ENCODE measurements around the gene STARD13.

Gene STARD13

GRCh38 chr13:33262062-33262487 lies 23.5 kb downstream of the STARD13 start:
- TF ChIP-seq GATA3 (IDR thresholded peaks at IDR 0.05; ENCODE audit: low read depth, low read length), result no peak
- no peak for TF ChIP-seq GATA2 (IDR thresholded peaks at IDR 0.05; ENCODE audit: low read depth, low read length)

GRCh38 chr13:33261387-33262061 lies 24.0 kb downstream of the STARD13 start:
- TF ChIP-seq GATA2 (IDR thresholded peaks at IDR 0.05; ENCODE audit: low read depth, low read length) (no peak), GATA3 (IDR thresholded peaks at IDR 0.05; ENCODE audit: low read depth, low read length) (no peak)

- TF ChIP-seq GATA2 (IDR thresholded peaks at IDR 0.05; ENCODE audit: low read depth, low read length), result no peak
- TF ChIP-seq GATA3 (IDR thresholded peaks at IDR 0.05; ENCODE audit: low read depth, low read length), result no peak
These were observed 25.1 kb downstream of the STARD13 start for GRCh38 chr13:33260168-33261098.

- TF ChIP-seq GATA3 (IDR thresholded peaks at IDR 0.05; ENCODE audit: low read depth, low read length), result no peak
- no peak for TF ChIP-seq GATA2 (IDR thresholded peaks at IDR 0.05; ENCODE audit: low read depth, low read length)
These were observed 26.3 kb downstream of the STARD13 start for GRCh38 chr13:33259296-33259695.

GRCh38 chr13:33258808-33259193 lies 26.8 kb downstream of the STARD13 start:
- TF ChIP-seq GATA2 (IDR thresholded peaks at IDR 0.05; ENCODE audit: low read depth, low read length), result no peak
- no peak for TF ChIP-seq GATA3 (IDR thresholded peaks at IDR 0.05; ENCODE audit: low read depth, low read length)

- TF ChIP-seq GATA2 (IDR thresholded peaks at IDR 0.05; ENCODE audit: low read depth, low read length), result no peak
- no peak for TF ChIP-seq GATA3 (IDR thresholded peaks at IDR 0.05; ENCODE audit: low read depth, low read length)
These were observed 27.4 kb downstream of the STARD13 start for GRCh38 chr13:33257841-33258807.

- TF ChIP-seq GATA2 (IDR thresholded peaks at IDR 0.05; ENCODE audit: low read depth, low read length) (no peak), GATA3 (IDR thresholded peaks at IDR 0.05; ENCODE audit: low read depth, low read length) (no peak)
These were observed 29.3 kb downstream of the STARD13 start for GRCh38 chr13:33256148-33256840.

GRCh38 chr13:33252135-33252534 lies 33.4 kb downstream of the STARD13 start:
- TF ChIP-seq GATA2 (IDR thresholded peaks at IDR 0.05; ENCODE audit: low read depth, low read length) (no peak), GATA3 (IDR thresholded peaks at IDR 0.05; ENCODE audit: low read depth, low read length) (no peak)

- TF ChIP-seq GATA2 (IDR thresholded peaks at IDR 0.05; ENCODE audit: low read depth, low read length) (peak; percentile 71), GATA3 (IDR thresholded peaks at IDR 0.05; ENCODE audit: low read depth, low read length) (no peak)
These were observed 34.4 kb downstream of the STARD13 start for GRCh38 chr13:33251131-33251661.

- TF ChIP-seq GATA3 (IDR thresholded peaks at IDR 0.05; ENCODE audit: low read depth, low read length) (no peak), GATA2 (IDR thresholded peaks at IDR 0.05; ENCODE audit: low read depth, low read length) (no peak)
These were observed 34.9 kb downstream of the STARD13 start for GRCh38 chr13:33250609-33251008.

GRCh38 chr13:33249894-33250293 lies 35.7 kb downstream of the STARD13 start:
- no peak for TF ChIP-seq GATA2 (IDR thresholded peaks at IDR 0.05; ENCODE audit: low read depth, low read length)
- no peak for TF ChIP-seq GATA3 (IDR thresholded peaks at IDR 0.05; ENCODE audit: low read depth, low read length)

- TF ChIP-seq GATA3 (IDR thresholded peaks at IDR 0.05; ENCODE audit: low read depth, low read length) (no peak), GATA2 (IDR thresholded peaks at IDR 0.05; ENCODE audit: low read depth, low read length) (no peak)
These were observed 36.5 kb downstream of the STARD13 start for GRCh38 chr13:33249066-33249465.
